OCI-M2 (cell line): ENCODE measurements around the gene ARHGAP42.
"Not testable (repeated sequence)": the region's sequence is repeated elsewhere in the genome, so short reads cannot be mapped to it uniquely, and the experiment has no call there.

ENCODE experiments used
- DNase-seq: peaks from one replicate; lab custom pipeline; 2025; ENCODE audit not compliant: unreplicated experiment; lab: John Stamatoyannopoulos, UW

Gene ARHGAP42

DNA sequence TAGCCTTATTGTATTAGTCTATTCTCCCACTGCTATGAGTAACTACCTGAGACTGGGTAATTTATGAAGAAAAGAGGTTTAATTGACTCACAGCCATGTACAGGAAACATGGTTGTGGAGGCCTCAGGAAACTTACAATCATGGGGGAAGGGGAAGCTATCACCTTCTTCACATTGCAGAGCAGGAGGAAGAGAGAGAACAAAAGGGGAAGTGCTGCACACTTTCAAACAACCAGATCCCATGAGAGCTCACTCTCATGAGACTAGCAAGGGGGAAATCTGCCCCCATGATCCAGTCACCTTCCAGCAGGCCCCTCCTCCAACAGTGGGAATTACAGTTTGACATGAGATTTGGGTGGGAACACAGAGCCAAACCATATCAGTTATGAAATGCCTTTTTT, 179.4 kb downstream of the ARHGAP42 start:
- no peak for DNase-seq

DNA sequence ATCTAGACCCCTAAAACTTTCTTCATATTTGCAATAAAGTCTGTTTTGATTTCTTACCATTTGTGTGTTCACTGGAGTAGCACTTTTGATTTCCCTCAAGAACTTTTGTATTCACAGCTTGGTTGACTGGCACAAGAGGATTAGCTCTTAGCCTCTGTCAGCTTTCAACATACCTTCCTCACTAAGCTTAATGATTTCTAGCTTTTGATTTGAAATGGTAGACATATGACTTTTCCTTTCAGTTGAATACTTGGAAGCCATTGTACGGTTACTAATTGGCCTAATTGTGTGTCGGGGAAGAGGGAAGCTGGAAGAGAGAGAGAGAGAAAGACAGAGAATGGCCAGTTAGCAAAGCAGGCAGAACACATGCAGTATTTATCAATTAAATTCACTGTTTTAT, 180.5 kb downstream of the ARHGAP42 start:
- DNase-seq: no peak

GRCh38 chr11:100869328-100869727, 182.2 kb downstream of the ARHGAP42 start:
- DNase-seq: no peak

- DNase-seq: no peak
Measured at GRCh38 chr11:100870138-100870537, 183.1 kb downstream of the ARHGAP42 start.

- DNase-seq: no peak
Measured at GRCh38 chr11:100872951-100873740, 186.1 kb downstream of the ARHGAP42 start.

DNA sequence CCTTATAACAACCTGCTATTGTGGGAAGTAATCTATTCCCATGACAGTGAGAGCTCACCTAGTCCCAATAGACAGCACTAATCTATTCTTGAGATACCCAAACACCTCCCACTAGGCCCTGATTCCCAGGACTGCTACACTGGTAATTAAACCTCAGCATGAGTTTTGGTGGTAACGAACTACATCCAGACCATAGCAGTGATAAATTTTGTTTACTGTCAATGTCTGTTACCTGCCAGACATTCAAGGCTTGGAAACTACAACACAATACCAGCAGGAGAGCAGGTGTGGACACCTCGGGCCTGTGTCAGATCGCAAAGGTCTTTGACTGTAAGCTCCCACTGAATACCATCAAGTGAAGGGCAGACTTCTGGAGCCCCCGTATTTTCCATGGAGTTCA, 187.1 kb downstream of the ARHGAP42 start:
- DNase-seq: no peak

DNA sequence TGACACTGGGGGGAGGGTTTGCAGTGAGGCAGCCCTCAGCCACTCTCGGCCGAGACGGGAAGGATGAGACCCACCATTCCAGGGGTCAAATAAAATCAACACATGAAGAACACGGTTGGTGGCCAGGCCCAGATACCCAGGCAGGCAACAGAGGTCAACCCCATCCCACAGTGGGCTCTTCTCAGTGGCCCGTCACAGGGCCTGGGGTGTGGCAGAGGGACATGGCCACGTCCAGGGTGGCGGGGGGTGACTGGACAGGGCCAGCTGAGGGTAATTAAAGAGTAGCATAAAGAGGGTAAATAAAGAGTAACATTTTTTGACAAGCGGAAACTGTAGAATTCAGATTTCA, 188.4 kb downstream of the ARHGAP42 start:
- no peak for DNase-seq

- no peak for DNase-seq
Measured at GRCh38 chr11:100876815-100877520, 189.9 kb downstream of the ARHGAP42 start.

DNA sequence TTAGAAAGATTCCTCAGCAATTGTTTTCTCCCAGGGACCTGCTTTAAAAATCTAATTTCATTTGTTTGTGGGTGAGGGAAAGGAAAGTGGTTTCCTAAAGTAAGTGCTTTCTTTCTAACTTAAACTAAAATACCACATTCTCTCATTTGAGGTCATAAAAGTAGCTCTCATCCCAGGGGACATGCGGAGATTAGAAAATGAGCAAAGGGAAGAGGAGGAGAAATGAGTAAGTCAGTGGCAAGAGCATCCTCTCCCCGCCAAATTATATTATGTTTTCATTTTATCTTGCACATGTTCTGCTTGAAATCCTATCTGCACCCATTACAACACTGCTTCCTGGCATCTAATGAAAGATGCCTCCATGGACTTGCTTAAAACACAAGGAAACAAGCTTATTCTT, 191.4 kb downstream of the ARHGAP42 start:
- no peak for DNase-seq

GRCh38 chr11:100882957-100883356, 195.9 kb downstream of the ARHGAP42 start:
- no peak for DNase-seq

- DNase-seq: no peak
Measured at GRCh38 chr11:100883830-100884229, 196.7 kb downstream of the ARHGAP42 start.

DNA sequence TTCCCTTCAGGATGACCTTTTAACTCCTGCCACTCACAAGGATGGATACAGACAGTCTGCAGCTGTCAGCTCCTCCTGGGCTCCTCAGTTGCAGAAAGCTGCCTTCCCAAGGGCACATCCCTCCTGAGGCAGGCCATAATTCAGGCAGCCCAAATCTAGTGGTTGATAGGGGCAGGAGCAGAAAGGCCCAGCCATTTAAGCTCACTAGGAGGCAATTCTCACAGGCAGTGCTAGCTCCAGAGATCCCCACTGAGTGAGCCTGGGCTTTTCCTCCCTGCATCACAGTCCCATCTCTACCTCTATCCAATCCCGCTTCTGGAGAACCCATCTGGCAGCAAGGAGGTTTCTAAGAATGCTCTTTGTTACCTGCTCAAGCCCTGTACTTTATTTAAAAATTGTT, 200.6 kb downstream of the ARHGAP42 start:
- DNase-seq: no peak

DNA sequence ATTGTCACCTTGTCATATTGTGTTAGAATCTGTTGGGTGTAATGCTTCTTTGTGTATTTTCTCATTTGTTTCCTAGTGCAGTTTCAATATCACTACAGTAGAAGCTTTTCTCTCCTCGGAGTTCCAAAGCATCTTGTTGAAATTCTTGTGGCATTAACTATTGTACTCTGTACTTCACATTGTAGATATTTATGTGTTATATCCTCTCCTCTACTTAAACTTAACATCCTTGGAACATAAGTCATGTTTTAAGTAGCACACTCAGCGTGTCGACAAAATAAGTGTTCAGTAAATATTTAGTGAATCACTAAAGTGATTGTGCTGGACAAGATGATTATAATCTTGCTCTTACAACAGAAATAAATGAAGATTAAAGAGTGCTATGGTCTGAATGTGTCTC, 201.7 kb downstream of the ARHGAP42 start:
- no peak for DNase-seq

GRCh38 chr11:100889758-100890157, 202.7 kb downstream of the ARHGAP42 start:
- DNase-seq: no peak

- DNase-seq: no peak
Measured at GRCh38 chr11:100890789-100891188, 203.7 kb downstream of the ARHGAP42 start.

DNA sequence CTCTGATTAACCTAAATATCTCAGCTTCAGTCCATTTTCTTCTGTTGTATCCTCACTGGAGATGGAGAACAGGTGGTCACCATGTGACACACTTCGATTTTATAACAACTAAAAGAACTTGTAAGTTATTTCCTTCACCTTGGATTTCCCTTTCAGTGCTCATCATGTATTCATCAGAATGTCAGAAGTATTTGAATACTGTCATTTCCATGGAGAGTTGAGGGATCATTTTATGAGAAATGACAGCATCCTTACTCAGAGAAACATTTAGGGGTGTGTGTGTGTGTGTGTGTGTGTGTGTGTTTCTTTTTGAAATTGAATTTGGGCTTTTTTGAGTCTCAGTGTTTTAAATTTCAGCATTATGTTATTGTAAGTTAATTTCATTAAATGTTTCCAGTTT, 205.8 kb downstream of the ARHGAP42 start:
- no peak for DNase-seq

- no peak for DNase-seq
Measured at GRCh38 chr11:100895449-100895848, 208.4 kb downstream of the ARHGAP42 start.

DNA sequence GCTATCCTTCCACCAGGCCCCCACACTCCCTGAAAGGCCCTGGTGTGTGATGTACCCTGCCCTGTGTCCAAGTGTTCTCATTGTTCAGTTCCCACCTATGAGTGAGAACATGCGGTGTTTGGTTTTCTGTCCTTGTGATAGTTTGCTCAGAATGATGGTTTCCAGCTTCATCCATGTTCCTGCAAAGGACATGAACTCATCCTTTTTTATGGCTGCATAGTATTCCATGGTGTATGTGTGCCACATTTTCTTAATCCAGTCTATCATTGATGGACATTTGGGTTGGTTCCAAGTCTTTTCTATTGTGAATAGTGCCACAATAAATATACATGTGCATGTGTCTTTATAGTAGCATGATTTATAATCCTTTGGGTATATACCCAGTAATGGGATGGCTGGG, 208.9 kb downstream of the ARHGAP42 start:
- not testable (repeated sequence) for DNase-seq

- DNase-seq: not testable (repeated sequence)
Measured at GRCh38 chr11:100901471-100901870, 214.4 kb downstream of the ARHGAP42 start.

- DNase-seq: no peak
Measured at GRCh38 chr11:100902454-100903141, 215.5 kb downstream of the ARHGAP42 start.

DNA sequence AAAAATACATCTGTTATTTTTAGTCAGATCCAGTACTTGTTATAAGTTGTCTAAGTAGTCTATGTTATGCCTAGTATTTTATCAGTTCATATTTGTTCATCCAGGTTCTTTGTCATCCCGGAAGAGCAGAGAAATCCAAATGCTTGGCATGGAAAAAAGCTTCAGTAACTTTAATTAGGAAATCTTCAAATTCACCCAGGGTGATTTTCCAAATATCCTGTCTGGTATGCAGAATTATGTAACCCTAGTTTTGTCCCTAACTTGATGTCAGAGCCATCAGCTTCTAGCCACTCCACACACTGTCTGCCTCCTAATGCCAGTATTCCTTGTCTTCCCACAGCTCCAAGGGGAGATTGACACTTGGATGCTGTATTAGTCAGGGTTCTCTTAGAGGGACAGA, 216.2 kb downstream of the ARHGAP42 start:
- DNase-seq: no peak

DNA sequence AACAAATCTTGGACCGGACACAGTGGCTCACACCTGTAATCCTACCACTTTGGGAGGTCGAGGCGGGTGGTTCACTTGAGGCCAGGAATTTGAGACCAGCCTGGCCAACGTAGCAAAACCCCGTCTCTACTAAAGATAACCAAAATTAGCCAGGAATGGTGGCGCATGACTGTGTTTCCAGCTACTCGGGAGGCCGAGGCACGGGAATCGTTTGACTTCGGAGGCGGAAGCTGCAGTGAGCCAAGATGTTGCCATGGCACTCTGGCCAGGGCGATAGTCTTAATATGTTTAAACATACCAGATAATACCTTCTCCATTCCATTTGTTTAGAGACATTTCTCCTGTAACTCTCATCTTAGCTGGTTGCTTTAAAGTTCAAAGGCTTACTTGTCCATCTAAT, 218.6 kb downstream of the ARHGAP42 start:
- no peak for DNase-seq
